GM19468 (cell line): Measurements from ENCODE around the gene NEMF.
"Not testable (repeated sequence)": the region's sequence is repeated elsewhere in the genome, so short reads cannot be mapped to it uniquely, and the experiment has no call there.

Experiments used
- ATAC-seq: cut with Tn5 transposase; IDR thresholded peaks from one replicate; pipeline ENCODE4 v1.9.1; 2021; ENCODE audit warnings: mild to moderate bottlenecking, moderate library complexity, moderate number of reproducible peaks; ENCODE audit not compliant: unreplicated experiment; ENCODE audit errors: extremely low read depth

NEMF gene

DNA sequence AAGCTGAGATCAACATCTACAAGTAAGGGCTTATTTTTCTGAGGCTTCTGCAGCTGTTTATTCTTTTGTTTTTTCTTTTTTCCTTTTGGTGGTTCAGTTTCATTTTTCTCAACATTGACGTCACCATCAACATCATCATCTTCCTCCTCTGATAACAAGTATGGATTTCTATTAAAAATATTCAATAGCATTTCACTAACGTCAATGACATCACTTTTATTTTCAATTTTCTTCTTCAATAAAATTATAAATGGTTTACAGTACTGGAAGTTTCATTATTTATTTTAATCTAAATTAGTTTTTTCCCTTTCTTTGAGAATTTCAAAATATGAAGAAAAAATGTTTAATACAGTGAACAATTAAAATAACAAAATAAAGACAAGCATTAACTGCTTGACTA, 23.9 kb downstream of the NEMF start:
- ATAC-seq, result no peak

DNA sequence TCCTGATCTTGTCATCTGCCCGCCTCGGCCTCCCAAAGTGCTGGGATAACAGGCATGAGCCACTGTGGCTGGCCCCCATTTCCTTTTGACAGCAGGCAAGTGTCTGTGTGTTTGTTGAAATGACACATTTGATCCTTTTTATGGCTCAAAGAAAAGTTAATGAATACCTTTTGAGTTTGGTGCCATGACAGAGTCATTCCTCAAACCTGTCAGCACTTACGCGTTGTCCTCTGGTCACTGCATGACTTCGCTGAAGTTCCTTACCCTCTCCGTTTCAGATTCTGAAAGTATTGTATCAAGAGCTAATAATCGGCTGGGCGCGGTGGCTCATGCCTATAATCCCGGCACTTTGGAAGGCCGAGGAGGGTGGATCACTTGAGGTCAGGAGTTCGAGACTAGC, 32.4 kb downstream of the NEMF start:
- no peak for ATAC-seq

GRCh38 chr14:49816844-49817243, 35.7 kb downstream of the NEMF start:
- ATAC-seq, result no peak

- not testable (repeated sequence) for ATAC-seq
These were observed 36.5 kb downstream of the NEMF start for GRCh38 chr14:49816118-49816517.

GRCh38 chr14:49808780-49809179, 43.8 kb downstream of the NEMF start:
- no peak for ATAC-seq

GRCh38 chr14:49796025-49796424, 56.6 kb downstream of the NEMF start:
- no peak for ATAC-seq

GRCh38 chr14:49792618-49793017, 60.0 kb downstream of the NEMF start:
- ATAC-seq, result no peak

GRCh38 chr14:49786315-49786714, 66.3 kb downstream of the NEMF start:
- no peak for ATAC-seq

DNA sequence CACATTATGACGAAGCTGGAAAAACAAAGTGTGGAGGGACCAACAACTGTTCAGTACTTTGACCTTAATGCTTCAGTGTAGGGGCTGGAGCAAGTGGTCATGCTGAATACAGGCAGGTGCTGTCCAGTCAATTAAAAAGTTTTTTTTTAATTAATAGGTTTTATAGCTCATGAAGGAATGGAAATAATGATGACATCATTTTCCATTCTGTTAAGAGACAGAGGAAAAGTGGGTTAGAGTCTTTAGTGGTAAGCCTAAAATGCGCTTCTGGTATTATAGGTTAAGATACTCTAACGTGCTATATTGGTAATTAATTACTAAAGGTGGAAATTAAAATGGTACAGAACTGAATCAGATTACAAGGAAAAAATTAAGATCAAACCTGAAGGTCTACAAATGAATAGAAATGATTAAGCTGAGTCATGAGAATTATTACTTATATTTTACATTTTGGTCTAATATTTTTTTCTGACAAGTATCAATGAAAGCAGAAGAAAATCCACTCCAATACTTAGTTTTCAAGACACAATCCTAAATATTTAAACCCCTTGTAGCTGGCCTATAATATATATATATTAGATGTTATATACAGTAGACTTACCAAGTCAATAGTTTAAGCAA, 69.1 kb downstream of the NEMF start:
- no peak for ATAC-seq

- ATAC-seq, result not testable (repeated sequence)
These were observed 71.5 kb downstream of the NEMF start for GRCh38 chr14:49781040-49781439.

GRCh38 chr14:49778421-49778820, 74.2 kb downstream of the NEMF start:
- no peak for ATAC-seq

DNA sequence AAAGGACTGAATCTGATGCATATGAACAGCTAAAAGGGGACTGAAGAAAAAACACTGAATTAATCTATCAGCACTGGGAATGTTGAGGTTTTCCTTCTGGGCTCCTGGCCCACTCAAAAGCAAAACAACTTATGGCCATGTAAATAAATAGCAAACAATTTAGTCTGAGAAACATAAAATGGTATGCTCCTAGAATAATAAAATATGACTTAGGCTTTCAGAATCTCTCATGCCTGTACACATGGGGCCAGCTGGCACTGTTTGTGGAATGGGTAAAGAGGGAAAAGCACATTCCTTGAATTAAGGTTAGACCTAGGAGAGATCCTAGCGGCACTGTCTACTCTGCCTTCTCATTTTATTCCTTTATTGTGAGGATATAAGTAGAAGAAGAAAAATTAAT, 78.5 kb downstream of the NEMF start:
- ATAC-seq, result no peak

GRCh38 chr14:49771691-49772090, 80.9 kb downstream of the NEMF start:
- not testable (repeated sequence) for ATAC-seq

- ATAC-seq, result no peak
These were observed 82.3 kb downstream of the NEMF start for GRCh38 chr14:49770212-49770817.

- ATAC-seq, result no peak
These were observed 82.9 kb downstream of the NEMF start for GRCh38 chr14:49769581-49770211.

DNA sequence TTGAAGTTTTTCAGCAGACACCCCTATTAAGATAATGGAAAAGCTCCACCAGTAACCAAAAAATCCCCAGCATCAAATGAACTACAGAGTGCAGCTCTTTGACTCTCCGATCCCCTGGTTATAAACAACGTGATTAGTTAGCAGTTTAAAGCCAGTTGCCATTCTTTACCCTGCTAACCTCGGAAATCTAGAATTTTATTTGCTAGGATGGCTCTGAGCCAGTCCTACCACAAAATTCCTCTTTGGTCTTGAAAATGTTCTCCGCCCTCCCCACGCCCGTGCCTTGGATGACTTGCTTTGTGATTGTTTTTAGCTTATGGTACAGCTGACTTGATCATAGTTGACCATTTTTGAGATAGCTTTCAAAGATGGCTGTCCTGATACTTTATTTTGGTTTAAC, 83.4 kb downstream of the NEMF start:
- ATAC-seq, result no peak

DNA sequence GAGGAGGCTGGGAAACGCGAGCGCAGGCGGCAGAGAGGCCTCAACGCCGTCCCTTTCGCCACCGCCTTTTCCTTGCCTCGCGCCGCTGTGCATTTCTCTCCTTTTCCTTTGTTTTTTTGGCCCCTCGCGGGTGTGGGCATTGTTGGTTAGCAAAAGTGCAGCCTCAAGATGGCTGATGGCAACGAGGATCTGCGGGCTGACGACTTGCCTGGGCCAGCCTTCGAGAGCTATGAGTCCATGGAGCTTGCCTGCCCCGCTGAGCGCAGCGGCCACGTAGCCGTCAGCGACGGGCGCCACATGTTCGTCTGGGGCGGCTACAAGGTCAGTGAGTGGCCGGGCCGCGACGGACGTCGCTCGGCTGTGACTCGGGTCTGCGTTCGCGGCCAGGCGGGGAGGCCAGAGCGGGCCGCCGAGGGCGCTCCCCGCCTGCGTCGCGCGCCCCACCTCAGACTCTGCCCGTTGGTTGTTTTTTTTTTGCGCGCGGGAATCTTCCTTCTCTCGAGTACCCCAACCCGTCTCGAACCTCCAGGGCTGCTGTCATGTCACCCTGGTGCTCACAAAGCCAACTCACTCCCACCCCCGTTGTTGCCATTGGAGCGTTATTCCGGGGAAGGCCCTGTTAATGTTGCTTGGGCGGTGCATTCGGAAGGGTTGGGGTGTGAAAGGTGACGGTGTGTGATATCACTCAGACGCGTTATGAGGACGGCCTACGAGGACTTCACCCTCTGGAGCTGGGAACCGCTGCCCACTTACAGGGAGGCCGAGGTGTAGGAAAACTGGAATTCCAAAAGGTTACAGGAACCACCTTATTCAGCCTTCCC, 84.1 kb downstream of the NEMF start:
- ATAC-seq, result no peak

- peak; percentile 76 for ATAC-seq
These were observed 84.9 kb downstream of the NEMF start, which contains the start of gene KLHDC2 for GRCh38 chr14:49767571-49768300. Gene KLHDC2 (plus strand): TSS chr14:49768153. CDS start chr14:49768469, 316 bp downstream.

GRCh38 chr14:49767270-49767570, 85.4 kb downstream of the NEMF start:
- no peak for ATAC-seq

GRCh38 chr14:49766839-49767238, 85.7 kb downstream of the NEMF start:
- ATAC-seq, result no peak
